GM12801 (cell line): ENCODE data around the gene ADM.

Experiments used
- CTCF ChIP-seq: IDR thresholded peaks from one replicate; pipeline ENCODE4 v1.5.1; 2011; ENCODE audit warnings: control low read depth; ENCODE audit not compliant: insufficient read length; ENCODE audit errors: extremely low read depth

The ADM gene

DNA sequence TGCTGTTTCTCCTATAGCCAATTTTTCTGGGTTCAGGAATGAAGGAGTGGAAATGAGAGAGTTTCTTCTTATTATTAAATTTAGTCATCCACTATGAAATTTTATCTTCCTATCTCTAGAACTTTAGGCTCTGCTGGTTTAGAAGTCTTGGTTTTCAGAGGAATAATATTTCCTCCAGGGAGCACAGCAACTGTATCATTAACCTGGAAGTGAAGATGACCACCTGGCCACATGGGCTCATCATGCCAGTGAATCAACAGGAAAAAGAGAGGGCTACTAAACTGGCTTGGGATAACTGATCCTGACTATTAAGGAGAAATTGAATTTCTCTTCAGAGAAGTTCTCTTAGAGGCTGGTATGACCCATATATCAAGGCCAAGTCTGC lies 44.4 kb downstream of the ADM start:
- no peak for TF ChIP-seq CTCF

DNA sequence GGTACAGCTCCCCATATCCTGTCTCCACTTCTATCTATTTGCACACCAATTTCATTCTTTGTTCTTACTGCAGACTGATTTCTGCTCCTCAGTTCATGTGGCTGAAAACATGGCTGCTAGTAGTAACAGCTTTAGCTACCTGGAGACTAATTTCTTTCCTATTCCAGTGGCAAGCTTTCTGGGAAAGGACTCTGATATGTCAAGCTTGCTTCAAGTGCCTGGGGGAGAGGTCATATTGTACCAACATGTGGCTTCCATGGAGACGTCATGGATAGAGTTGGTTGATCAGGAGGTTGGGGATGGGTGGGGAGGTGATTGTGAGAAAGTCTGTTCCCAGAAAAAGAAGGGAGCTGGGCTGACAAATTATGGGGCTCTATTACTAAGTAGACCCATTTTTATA lies 44.9 kb downstream of the ADM start:
- no peak for TF ChIP-seq CTCF

DNA sequence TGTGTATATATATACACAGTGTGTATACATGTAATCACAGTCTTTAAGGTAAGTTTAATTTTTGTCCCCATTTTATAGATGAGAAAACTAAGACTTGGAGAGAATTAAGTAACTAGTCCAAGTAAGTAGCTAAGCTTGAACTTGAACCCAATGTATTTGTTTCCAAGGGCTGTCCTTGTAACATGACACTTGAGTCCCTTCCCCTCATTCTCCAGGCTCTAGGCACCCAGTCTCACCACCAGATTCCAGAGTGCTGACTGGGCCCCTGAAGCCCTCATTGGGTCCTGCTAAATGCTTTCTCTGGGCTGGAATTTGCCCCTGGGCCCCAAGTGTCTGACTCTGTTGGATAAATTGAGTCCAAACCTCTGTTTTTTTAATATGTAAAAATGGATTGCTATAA lies 45.5 kb downstream of the ADM start:
- TF ChIP-seq CTCF: no peak

GRCh38 chr11:10351435-10351764 lies 46.5 kb downstream of the ADM start:
- TF ChIP-seq CTCF: no peak

DNA sequence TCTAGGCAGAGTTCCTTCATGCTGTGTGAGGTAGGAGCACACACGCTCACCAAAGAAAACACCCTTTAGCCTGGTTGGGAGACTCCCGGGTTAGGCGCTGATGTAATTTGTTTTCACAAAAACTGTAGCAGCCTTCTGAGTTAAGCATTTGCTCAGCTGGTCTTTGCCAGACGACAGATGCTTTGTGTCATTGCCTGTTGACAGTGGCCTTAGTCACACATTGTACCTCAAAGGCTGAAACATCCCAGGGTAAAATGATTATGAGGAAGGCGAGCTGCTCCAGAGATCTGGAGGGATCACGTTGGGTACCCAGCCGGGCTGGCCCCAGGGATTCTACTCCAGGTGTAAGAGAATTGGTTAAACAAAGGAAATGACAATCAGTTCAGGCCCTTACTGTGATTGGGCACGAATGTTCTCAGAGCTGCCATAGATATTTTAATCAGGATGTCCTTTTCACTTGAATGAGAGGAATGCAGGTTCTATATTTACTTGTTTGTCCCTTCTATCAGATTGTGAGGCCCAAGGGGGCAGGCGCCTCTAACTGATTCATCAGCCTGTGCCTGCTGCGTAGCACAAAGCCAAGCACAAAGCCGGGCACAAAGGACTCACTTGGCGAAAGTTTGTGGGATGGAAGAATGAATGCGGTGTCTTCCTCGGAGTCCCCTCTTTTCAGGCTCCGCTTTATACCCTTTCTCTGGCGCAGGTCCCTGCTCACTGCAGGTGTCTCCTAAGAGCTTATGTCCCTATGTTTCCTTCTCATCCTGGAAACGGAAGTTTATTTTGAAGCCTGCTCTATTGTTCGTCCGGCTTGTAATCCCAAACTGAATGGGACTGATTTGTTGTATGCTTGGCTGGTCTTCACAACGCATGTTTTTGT lies 47.1 kb downstream of the ADM start:
- TF ChIP-seq CTCF: no peak

- no peak for TF ChIP-seq CTCF
Measured at GRCh38 chr11:10352921-10353550, 48.2 kb downstream of the ADM start.

DNA sequence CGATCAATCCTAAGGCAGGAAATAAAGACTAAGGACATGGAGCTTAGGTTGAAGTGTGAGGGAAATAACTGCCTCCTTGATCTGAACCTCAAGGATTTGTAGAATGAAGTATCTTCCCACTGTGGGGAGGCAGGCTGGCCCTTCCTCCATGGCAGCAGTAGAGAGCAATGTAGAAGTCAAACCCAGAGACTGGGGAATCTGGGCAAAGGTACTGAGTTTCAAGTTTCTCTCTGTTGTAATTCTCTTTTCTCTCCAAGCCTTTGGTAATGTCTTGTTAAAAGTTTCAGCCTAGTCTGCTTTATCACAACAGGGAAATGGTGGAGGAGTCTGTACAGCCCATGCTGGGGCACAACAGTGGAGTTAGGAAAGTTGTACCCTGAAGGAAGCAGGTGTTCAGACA lies 49.5 kb downstream of the ADM start:
- no peak for TF ChIP-seq CTCF
